SK-N-SH (cell line): ENCODE results near the gene PDCD1. TPM values are rescaled to one million over a fixed set of nuclear protein-coding genes. Genes with fewer than 3 reads are reported as not detected.

ENCODE experiments used
- CTCF ChIA-PET: fragments of 300-600, 350-600 bp; formaldehyde crosslinking; extraction: SDS; loops from one replicate; lab custom pipeline; 2021; lab: Yijun Ruan, JAX
- POLR2A ChIA-PET: fragments of 350-600 bp; sonication (Branson Sonifier 250); formaldehyde crosslinking; extraction: SDS; loops from one replicate; lab custom pipeline; 2020; ENCODE audit warnings: antibody characterized with exemption, inconsistent platforms; lab: Yijun Ruan, JAX
- DNase-seq: peaks from one replicate; pipeline ENCODE4 v3.0.0; 2012
- H2AFZ ChIP-seq: fragments of 200-600 bp; sonication (generic); 2 replicates; pipeline ENCODE4 v1.8.1; 2016; ENCODE audit warnings: antibody characterized with exemption, mild to moderate bottlenecking, low read depth
- H3F3A ChIP-seq: fragments of 200-600 bp; sonication (generic); replicated peaks from 2 replicates; pipeline ENCODE3; 2016; ENCODE audit warnings: antibody characterized with exemption, mild to moderate bottlenecking; ENCODE audit not compliant: insufficient read depth
- H3K27ac ChIP-seq, 2 experiments: fragments of 200-500 bp in 1 of 2; fragments of 200-600 bp in 1 of 2; sonication (Bioruptor generic) in 1 of 2; sonication (generic), shearing (Covaris generic) in 1 of 2; 2 replicates each; pipeline versions ENCODE4 v1.5.1 to v1.6.1; 2014 to 2016; ENCODE audit warnings: low read depth in 2 of 2, inconsistent platforms in 1 of 2, low read length in 1 of 2, mild to moderate bottlenecking in 1 of 2, mixed read lengths in 1 of 2
- H3K27me3 ChIP-seq: fragments of 200-600 bp; sonication (generic), shearing (Covaris generic); 2 replicates; pipeline ENCODE4 v1.6.1; 2016; ENCODE audit warnings: mixed run types; ENCODE audit not compliant: insufficient read depth
- H3K36me3 ChIP-seq, 2 experiments: fragments of 200-500 bp in 1 of 2; fragments of 200-600 bp in 1 of 2; sonication (Bioruptor generic) in 1 of 2; sonication (generic) in 1 of 2; replicated peaks in 1 of 2; 2 replicates each; pipeline versions ENCODE3 to v1.5.1; 2014 to 2016; ENCODE audit warnings: low read length in 1 of 2, mild to moderate bottlenecking in 1 of 2; ENCODE audit not compliant: insufficient read depth in 2 of 2, control insufficient read depth in 1 of 2
- H3K4me1 ChIP-seq, 2 experiments: fragments of 200-500 bp in 1 of 2; fragments of 200-600 bp in 1 of 2; sonication (Bioruptor generic) in 1 of 2; sonication (generic), shearing (Covaris generic) in 1 of 2; 2 replicates each; pipeline versions ENCODE4 v1.5.1 to v1.6.1; 2014 to 2016; ENCODE audit warnings: low read depth in 1 of 2, low read length in 1 of 2, mixed run types in 1 of 2; ENCODE audit not compliant: insufficient read depth in 2 of 2, control insufficient read depth in 1 of 2
- H3K4me2 ChIP-seq: fragments of 200-600 bp; sonication (generic), shearing (Covaris generic); 2 replicates; pipeline ENCODE4 v1.6.1; 2017; ENCODE audit warnings: mixed run types
- H3K4me3 ChIP-seq, 2 experiments: fragments of 200-500 bp in 1 of 2; fragments of 200-600 bp in 1 of 2; sonication (Bioruptor generic) in 1 of 2; sonication (generic), shearing (Covaris generic) in 1 of 2; 2 replicates each; pipeline versions ENCODE4 v1.5.1 to v1.8.1; 2014 to 2016; ENCODE audit warnings: low read depth in 2 of 2, inconsistent platforms in 1 of 2, low read length in 1 of 2, mild to moderate bottlenecking in 1 of 2, mixed read lengths in 1 of 2, moderate library complexity in 1 of 2
- H3K79me2 ChIP-seq: fragments of 200-600 bp; sonication (generic); 2 replicates; pipeline ENCODE4 v1.8.1; 2017; ENCODE audit warnings: mild to moderate bottlenecking; ENCODE audit not compliant: insufficient read depth
- H3K9ac ChIP-seq: fragments of 200-600 bp; sonication (generic); 2 replicates; pipeline ENCODE4 v1.6.1; 2017; ENCODE audit warnings: mixed run types
- H3K9me2 ChIP-seq: fragments of 200-600 bp; sonication (generic); 2 replicates; pipeline ENCODE4 v1.6.1; 2017; ENCODE audit warnings: mixed run types
- H3K9me3 ChIP-seq: fragments of 200-600 bp; sonication (generic); 2 replicates; pipeline ENCODE4 v1.6.1; 2017; ENCODE audit warnings: mixed run types, mild to moderate bottlenecking, moderate library complexity
- H4K20me1 ChIP-seq: fragments of 200-600 bp; sonication (generic); 2 replicates; pipeline ENCODE4 v1.6.1; 2017; ENCODE audit warnings: mild to moderate bottlenecking, mixed run types; ENCODE audit not compliant: insufficient read depth
- CHD2 ChIP-seq: fragments of 150-350 bp; IDR thresholded peaks from 2 replicates; pipeline ENCODE4 v1.6.1; 2018; ENCODE audit warnings: low read length; ENCODE audit not compliant: partially characterized antibody
- FOSL2 ChIP-seq: IDR thresholded peaks from 2 replicates; pipeline ENCODE4 v1.4.0; 2012; ENCODE audit warnings: low read depth, mild to moderate bottlenecking, moderate library complexity, borderline replicate concordance
- FOXJ3 ChIP-seq: sonication (generic); formaldehyde crosslinking; IDR thresholded peaks from 2 replicates; pipeline ENCODE4 v1.5.1; 2020; ENCODE audit warnings: mild to moderate bottlenecking, missing genetic modification reagents
- GABPA ChIP-seq: IDR thresholded peaks from 2 replicates; pipeline ENCODE4 v1.4.0; 2012; ENCODE audit warnings: low read depth, mild to moderate bottlenecking
- GATA2 ChIP-seq: sonication (generic); formaldehyde crosslinking; IDR thresholded peaks from 2 replicates; pipeline ENCODE4 v1.5.0; 2020; ENCODE audit warnings: mild to moderate bottlenecking, missing genetic modification reagents
- MEF2A ChIP-seq: IDR thresholded peaks from 2 replicates; pipeline ENCODE4 v1.4.0; 2012; ENCODE audit warnings: low read depth, borderline replicate concordance
- MXI1 ChIP-seq: IDR thresholded peaks from 2 replicates; pipeline ENCODE4 v1.6.1; 2012; ENCODE audit warnings: mild to moderate bottlenecking, low read depth, low read length, improper control_type of control experiment
- NRF1 ChIP-seq: IDR thresholded peaks from 2 replicates; pipeline ENCODE4 v1.6.1; 2012; ENCODE audit warnings: low read depth, mild to moderate bottlenecking, low read length
- POLR2AphosphoS5 ChIP-seq: IDR thresholded peaks from 2 replicates; pipeline ENCODE4 v1.6.1; 2012; ENCODE audit warnings: low read depth, low read length
- REST ChIP-seq: IDR thresholded peaks from 2 replicates; pipeline ENCODE4 v1.6.1; 2012; ENCODE audit warnings: mild to moderate bottlenecking, low read depth, low read length, moderate library complexity
- RXRA ChIP-seq: IDR thresholded peaks from 2 replicates; pipeline ENCODE4 v1.4.0; 2012; ENCODE audit warnings: low read depth, mild to moderate bottlenecking, borderline replicate concordance
- USF1 ChIP-seq: IDR thresholded peaks from 2 replicates; pipeline ENCODE4 v1.4.0; 2012; ENCODE audit warnings: low read depth, borderline replicate concordance
- YY1 ChIP-seq: IDR thresholded peaks from 2 replicates; pipeline ENCODE4 v1.4.0; 2012; ENCODE audit warnings: low read depth, mild to moderate bottlenecking
- WGBS: methylation state at CpG from one replicate; pipeline ENCODE4 v1.1.6; 2017; ENCODE audit warnings: low lambda C conversion rate; 5-methylcytosine and 5-hydroxymethylcytosine counted together
- polyA plus RNA-seq, 3 experiments: library from polyadenylated mRNA; depleted of rRNA; stranded (reverse); fragments of >200 nt; gene quantifications; 2 replicates each; pipeline ENCODE4 v1.2.3, GENCODE V29; 2012

The PDCD1 gene
- polyA plus RNA-seq, 1 of the 3 experiments (the other 2 are of a cell fraction) = not detected

- TF ChIP-seq CHD2 (no peak), FOSL2 (peak; percentile 16; the same call in 1 of the 2 replicates), USF1 (peak; percentile 56)
- H3K79me2 ChIP-seq = no peaks in the 10 kb centered on the region
- H3K4me1 ChIP-seq = peaks cover 12 to 32% of the 10 kb centered on the region in 2 experiments; a peak in 3 of 4 replicates
- H3K9me2 ChIP-seq = no peaks in the 10 kb centered on the region
- no peaks in the 10 kb centered on the region for H3K9me3 ChIP-seq
- no peaks in the 10 kb centered on the region for H3K36me3 ChIP-seq
- peak; percentile 43 for DNase-seq
- CTCF ChIA-PET = interaction anchor here (1.1 kb wide), 1 partner anchor 17 kb away, joined by 3 read pairs; no protein-coding TSS in a partner anchor
- H2AFZ ChIP-seq = no peak overlapping the region
- POLR2A ChIA-PET = interaction anchor here (0.6 to 0.9 kb wide), 3 partner anchors 13 to 603 kb away, joined by 3 to 4 read pairs (median 3); no protein-coding TSS in a partner anchor
- H3F3A ChIP-seq = no peaks in the 10 kb centered on the region
- H3K27me3 ChIP-seq = no peaks in the 10 kb centered on the region
- WGBS = 76% methylated on average over 17 of the region's 27 CpGs
- no peaks in the 10 kb centered on the region for H4K20me1 ChIP-seq
- H3K9ac ChIP-seq = no peak overlapping the region
- H3K4me2 ChIP-seq = peak overlapping the region; percentile 33; the same call in 1 of the 2 replicates
- H3K4me3 ChIP-seq = no peak overlapping the region
- no peak overlapping the region; a peak in 1 of 4 replicates for H3K27ac ChIP-seq
Measured at GRCh38 chr2:241853651-241854341, 4.9 kb downstream of the PDCD1 start.

- WGBS = 60% methylated on average over 7 of the region's 10 CpGs
- DNase-seq = peak; percentile 31
- no peak overlapping the region for H3K4me2 ChIP-seq
- no peaks in the 10 kb centered on the region for H3F3A ChIP-seq
- H3K36me3 ChIP-seq = no peaks in the 10 kb centered on the region
- no peaks in the 10 kb centered on the region for H3K79me2 ChIP-seq
- H4K20me1 ChIP-seq = no peaks in the 10 kb centered on the region
- no peak overlapping the region for H3K4me3 ChIP-seq
- no peak overlapping the region for H3K27ac ChIP-seq
- POLR2A ChIA-PET = interaction anchor here (0.6 to 0.9 kb wide), 3 partner anchors 12 to 174 kb away, joined by 3 to 4 read pairs (median 3); no protein-coding TSS in a partner anchor
- peaks cover 12 to 32% of the 10 kb centered on the region in 2 experiments; a peak in 3 of 4 replicates for H3K4me1 ChIP-seq
- CTCF ChIA-PET = no interaction called here
- TF ChIP-seq FOXJ3 (CRISPR knock-in tag) (no peak), GATA2 (CRISPR knock-in tag) (no peak), YY1 (no peak), REST (no peak), CHD2 (no peak), MEF2A (no peak), RXRA (no peak), NRF1 (no peak), GABPA (no peak), POLR2AphosphoS5 (no peak), MXI1 (no peak)
- no peaks in the 10 kb centered on the region for H3K27me3 ChIP-seq
- no peak overlapping the region for H3K9ac ChIP-seq
- no peaks in the 10 kb centered on the region for H3K9me2 ChIP-seq
- no peak overlapping the region for H2AFZ ChIP-seq
- H3K9me3 ChIP-seq = no peaks in the 10 kb centered on the region
Measured at GRCh38 chr2:241852981-241853631, 5.6 kb downstream of the PDCD1 start.
